ENCODE data around the gene RPE65. TPM values are rescaled to one million over a fixed set of nuclear protein-coding genes. Genes with fewer than 3 reads are reported as not detected.
A peak's percentile ranks its signal among the peaks of the same experiment; 100 is the strongest.

RPE65 gene
- total RNA-seq, 1 donor = not detected

- Histone ChIP-seq H2AFZ (ENCODE audit: low read length) (no peak overlapping the region), H3K4me2 (ENCODE audit: insufficient read depth, low read length) (no peak overlapping the region), H4K20me1 (ENCODE audit: insufficient read depth, low read length) (no peaks in the 10 kb centered on the region), H3K4me3 (ENCODE audit: insufficient read depth, low read length) (no peak overlapping the region), H3K4me1 (ENCODE audit: insufficient read depth, low read length) (no peaks in the 10 kb centered on the region), H3K9me3 (ENCODE audit: low read depth, low read length) (no peaks in the 10 kb centered on the region), H3K36me3 (ENCODE audit: insufficient read depth, low read length) (no peaks in the 10 kb centered on the region), H3K27ac (ENCODE audit: low read depth, low read length) (no peak overlapping the region), H3K27me3 (ENCODE audit: insufficient read depth, low read length) (peaks cover 24% of the 10 kb centered on the region), H3K79me2 (ENCODE audit: insufficient read depth, low read length) (no peaks in the 10 kb centered on the region)
- DNase-seq (ENCODE audit: insufficient read length, low spot score, missing footprints) = no peak
- TF ChIP-seq CTCF (IDR thresholded peaks at IDR 0.05; ENCODE audit: extremely low read depth, low read depth, low read length) = no peak
These were observed 16.4 kb downstream of the RPE65 start for GRCh38 chr1:68433395-68433794.

GRCh38 chr1:68431076-68431475 is 18.7 kb downstream of the RPE65 start:
- no peak for DNase-seq (ENCODE audit: insufficient read length, low spot score, missing footprints)
- Histone ChIP-seq H3K36me3 (ENCODE audit: insufficient read depth, low read length) (no peaks in the 10 kb centered on the region), H4K20me1 (ENCODE audit: insufficient read depth, low read length) (no peaks in the 10 kb centered on the region), H3K27ac (ENCODE audit: low read depth, low read length) (no peak overlapping the region), H3K27me3 (ENCODE audit: insufficient read depth, low read length) (peaks cover 16% of the 10 kb centered on the region), H3K4me1 (ENCODE audit: insufficient read depth, low read length) (no peaks in the 10 kb centered on the region), H2AFZ (ENCODE audit: low read length) (no peak overlapping the region), H3K79me2 (ENCODE audit: insufficient read depth, low read length) (no peaks in the 10 kb centered on the region), H3K4me3 (ENCODE audit: insufficient read depth, low read length) (no peak overlapping the region), H3K9me3 (ENCODE audit: low read depth, low read length) (no peaks in the 10 kb centered on the region), H3K4me2 (ENCODE audit: insufficient read depth, low read length) (no peak overlapping the region)
- TF ChIP-seq CTCF (IDR thresholded peaks at IDR 0.05; ENCODE audit: extremely low read depth, low read depth, low read length) = no peak

GRCh38 chr1:68429233-68429808 is 20.4 kb downstream of the RPE65 start:
- Histone ChIP-seq H3K4me3 (ENCODE audit: insufficient read depth, low read length) (no peak overlapping the region), H3K27me3 (ENCODE audit: insufficient read depth, low read length) (peaks cover 4% of the 10 kb centered on the region), H3K27ac (ENCODE audit: low read depth, low read length) (no peak overlapping the region), H3K4me1 (ENCODE audit: insufficient read depth, low read length) (no peaks in the 10 kb centered on the region), H4K20me1 (ENCODE audit: insufficient read depth, low read length) (no peaks in the 10 kb centered on the region), H3K4me2 (ENCODE audit: insufficient read depth, low read length) (no peak overlapping the region), H2AFZ (ENCODE audit: low read length) (no peak overlapping the region), H3K9me3 (ENCODE audit: low read depth, low read length) (no peaks in the 10 kb centered on the region), H3K79me2 (ENCODE audit: insufficient read depth, low read length) (no peaks in the 10 kb centered on the region), H3K36me3 (ENCODE audit: insufficient read depth, low read length) (no peaks in the 10 kb centered on the region)
- peak; percentile 25 for DNase-seq (ENCODE audit: insufficient read length, low spot score, missing footprints)
- no peak for TF ChIP-seq CTCF (IDR thresholded peaks at IDR 0.05; ENCODE audit: extremely low read depth, low read depth, low read length)

GRCh38 chr1:68426594-68426993 is 23.2 kb downstream of the RPE65 start:
- Histone ChIP-seq H3K4me2 (ENCODE audit: insufficient read depth, low read length) (no peak overlapping the region), H3K4me1 (ENCODE audit: insufficient read depth, low read length) (no peaks in the 10 kb centered on the region), H3K9me3 (ENCODE audit: low read depth, low read length) (no peaks in the 10 kb centered on the region), H3K79me2 (ENCODE audit: insufficient read depth, low read length) (no peaks in the 10 kb centered on the region), H3K27ac (ENCODE audit: low read depth, low read length) (no peak overlapping the region), H3K27me3 (ENCODE audit: insufficient read depth, low read length) (no peaks in the 10 kb centered on the region), H3K4me3 (ENCODE audit: insufficient read depth, low read length) (no peak overlapping the region), H2AFZ (ENCODE audit: low read length) (no peak overlapping the region), H3K36me3 (ENCODE audit: insufficient read depth, low read length) (no peaks in the 10 kb centered on the region), H4K20me1 (ENCODE audit: insufficient read depth, low read length) (no peaks in the 10 kb centered on the region)
- DNase-seq (ENCODE audit: insufficient read length, low spot score, missing footprints) = no peak
- no peak for TF ChIP-seq CTCF (IDR thresholded peaks at IDR 0.05; ENCODE audit: extremely low read depth, low read depth, low read length)
